ENCODE data around the gene PTPRJ.

PTPRJ gene

DNA sequence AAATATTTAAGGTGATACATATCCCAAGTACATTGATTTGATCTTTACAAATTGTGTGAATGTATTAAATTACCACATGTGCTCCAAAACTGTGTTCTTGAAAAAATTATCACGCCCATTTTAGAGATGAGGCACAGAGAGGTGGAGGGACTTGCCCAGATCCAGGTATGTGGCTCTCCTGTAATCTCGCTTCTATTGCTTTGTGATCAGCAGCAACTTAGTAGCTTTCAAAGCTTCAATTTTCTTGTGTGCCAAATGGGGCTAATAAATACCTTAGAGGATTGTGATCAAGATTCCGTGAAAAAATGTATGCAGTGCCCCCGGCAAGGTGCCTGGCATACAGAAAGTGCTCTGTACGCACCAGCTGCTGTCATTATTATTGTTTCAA is 18.0 kb downstream of the PTPRJ start:
- DNase-seq, result no peak

DNA sequence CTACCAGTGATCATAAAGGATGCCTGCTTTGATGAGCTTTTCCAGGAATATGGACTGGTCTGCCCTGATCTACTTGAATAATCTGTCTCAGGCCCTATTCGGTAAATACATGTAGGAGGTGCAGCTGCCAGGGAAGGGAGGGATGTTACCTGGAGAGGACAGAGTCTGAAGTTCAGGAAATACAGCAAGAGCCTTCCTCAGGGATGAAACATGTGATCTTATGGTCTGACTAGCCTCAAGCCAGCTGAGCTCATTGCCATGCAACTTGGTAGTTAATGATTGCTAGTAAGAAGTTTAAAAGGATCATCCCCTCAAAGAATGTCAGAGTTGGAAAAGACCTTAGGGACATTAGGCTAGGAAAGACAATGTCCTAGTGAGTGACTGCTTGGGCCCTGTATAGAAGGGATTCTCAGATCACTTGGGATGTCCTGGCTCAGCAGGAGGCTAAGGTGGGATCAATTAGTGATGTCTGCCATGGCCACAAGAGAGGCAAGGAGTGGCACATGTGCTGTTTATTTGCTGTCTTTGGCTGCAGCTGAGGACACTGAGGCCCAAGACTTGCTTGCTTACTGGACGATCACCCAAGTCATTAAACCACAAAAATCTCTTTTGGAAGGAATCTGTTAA is 18.5 kb downstream of the PTPRJ start:
- no peak for DNase-seq

DNA sequence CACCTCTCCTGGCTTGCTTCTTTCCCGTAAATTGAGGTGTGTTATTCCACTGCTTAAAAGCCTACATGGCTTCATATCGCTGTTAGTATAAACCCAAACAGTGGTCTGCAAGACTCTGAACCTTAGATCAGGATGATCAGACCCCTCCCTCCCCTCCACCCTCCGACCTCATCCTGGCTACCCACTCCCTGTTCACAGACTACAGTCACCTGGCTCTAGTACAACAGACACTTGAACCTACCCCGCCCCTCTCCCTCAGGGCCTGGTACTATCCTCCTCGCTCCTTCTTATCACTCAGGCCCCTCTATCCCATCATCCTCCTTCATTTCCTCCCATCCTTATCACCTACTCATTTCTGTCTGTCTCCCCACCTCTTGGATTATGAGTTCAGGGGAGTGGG is 20.1 kb downstream of the PTPRJ start:
- no peak for DNase-seq

DNA sequence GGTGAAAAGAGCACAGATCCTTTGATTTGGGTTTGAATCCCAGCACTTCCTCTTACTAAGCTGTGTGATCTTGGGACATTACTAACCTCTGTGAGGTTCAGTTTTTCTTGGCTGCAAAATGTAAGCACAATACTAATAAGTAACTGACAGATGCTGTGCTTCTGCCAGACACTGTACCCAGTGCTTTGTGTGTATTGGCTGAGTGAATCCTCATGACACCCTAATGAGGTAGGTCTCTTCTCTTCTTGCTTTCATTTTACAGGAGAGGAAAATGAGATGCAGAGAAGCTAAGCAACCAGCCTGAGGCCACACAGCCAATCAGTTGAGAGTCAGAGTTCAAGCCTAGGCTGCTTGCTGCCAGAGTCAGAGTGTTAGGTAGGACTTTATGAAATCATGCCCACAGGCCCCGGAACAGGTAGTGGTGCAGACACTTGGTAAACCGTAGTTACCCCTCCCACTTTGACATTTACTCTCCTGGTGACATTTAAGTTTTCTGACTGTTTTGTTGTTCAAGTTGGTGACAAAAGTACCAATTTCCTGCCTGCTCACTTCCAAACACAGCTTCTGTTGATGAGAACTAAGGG is 21.2 kb downstream of the PTPRJ start:
- no peak for DNase-seq

DNA sequence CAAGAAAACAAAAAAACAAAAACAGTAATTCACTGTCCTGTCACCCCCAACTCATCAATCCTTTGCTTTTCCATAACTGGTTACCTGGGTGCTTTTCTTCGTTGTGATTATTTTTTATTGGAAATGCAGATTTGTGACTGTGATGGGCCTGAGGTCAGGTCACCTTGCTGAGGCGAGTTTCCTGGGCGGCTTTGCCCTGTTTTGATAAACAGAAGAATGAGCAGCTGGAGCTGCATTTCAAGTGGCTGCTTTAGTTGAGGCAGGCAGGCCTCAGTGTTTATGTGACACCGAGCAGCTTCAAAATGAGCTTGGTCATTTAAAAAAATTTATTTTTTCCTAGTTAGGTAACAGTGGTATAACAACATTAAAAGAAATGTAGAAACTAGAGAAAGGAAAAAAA is 22.2 kb downstream of the PTPRJ start:
- no peak for DNase-seq

DNA sequence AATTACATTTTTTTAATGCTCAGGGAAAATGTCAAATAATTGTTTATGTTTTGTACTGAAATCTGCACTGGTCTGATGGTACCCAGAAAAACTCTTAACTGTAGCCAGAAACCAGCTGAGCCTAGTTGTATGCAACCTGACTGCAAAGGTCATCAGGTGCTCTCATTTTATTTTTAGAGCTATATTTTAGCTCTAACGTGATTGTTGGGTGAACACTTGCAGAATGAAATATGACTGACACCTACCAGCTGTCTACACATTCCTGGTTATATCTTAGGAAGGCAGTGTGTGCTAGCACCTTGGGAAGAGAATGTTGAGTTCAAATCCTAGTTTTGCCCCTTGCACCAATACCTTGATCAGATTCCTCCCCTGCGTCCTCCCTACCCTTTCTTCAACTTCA is 23.6 kb downstream of the PTPRJ start:
- DNase-seq, result no peak

DNA sequence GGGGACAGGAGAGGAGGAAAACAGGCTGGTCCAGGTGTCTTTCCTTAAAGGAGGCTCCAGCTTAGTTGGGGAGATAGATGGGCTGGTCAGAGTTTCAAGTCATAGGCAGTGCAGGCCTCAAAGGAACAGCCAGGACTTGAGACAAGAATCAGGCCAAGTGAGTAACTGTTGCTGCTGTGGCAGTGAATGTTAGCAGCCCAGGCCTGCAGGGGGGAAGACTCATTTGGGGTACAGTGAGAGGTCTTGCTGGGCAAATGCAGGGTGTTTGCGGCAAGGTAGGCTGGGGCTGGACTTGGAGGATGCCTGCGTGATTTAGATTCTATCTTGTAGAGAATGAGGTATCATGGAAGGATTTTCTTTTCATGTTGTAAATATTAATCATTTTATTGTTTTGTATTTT is 24.1 kb downstream of the PTPRJ start:
- no peak for DNase-seq

DNA sequence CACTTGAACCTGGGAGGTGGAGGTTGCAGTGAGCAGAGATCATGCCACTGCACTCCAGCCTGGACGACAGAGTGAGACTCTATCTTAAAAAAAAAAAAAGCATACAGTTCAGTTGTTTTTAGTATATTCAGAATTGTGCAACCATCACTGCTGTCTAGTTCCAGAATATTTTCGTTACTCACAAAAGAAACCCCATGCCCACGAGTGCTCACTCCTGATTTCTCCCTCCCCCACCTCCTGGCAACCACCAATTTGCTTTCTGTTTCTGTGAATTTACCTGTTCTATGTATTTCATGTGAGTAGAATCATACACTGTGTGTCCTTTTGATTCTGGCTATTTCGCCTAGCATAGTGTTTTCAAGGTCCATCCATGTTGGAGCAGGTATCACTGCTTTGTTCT is 24.8 kb downstream of the PTPRJ start:
- no peak for DNase-seq

DNA sequence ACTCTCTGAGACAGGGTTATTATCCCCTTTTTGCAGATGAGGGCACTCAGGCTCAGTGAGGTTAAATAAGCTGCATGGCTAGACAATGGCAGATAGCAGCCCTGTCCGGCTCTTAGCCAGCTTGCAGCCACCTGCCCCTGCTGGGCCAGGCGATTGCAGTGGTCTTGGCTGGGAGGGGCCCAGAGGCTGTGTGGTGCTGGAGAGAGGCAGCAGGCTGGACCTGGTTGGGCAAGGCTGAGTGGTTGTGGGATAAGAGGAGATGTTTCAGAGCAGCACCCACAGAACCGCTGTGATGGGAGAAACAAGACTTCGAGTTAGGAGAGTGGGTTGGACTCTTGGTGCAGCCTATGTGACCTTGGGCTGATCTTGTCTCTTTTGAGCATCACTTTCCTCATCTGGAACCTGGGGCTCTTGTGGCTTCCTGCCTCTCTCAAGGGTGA is 25.5 kb downstream of the PTPRJ start:
- no peak for DNase-seq

DNA sequence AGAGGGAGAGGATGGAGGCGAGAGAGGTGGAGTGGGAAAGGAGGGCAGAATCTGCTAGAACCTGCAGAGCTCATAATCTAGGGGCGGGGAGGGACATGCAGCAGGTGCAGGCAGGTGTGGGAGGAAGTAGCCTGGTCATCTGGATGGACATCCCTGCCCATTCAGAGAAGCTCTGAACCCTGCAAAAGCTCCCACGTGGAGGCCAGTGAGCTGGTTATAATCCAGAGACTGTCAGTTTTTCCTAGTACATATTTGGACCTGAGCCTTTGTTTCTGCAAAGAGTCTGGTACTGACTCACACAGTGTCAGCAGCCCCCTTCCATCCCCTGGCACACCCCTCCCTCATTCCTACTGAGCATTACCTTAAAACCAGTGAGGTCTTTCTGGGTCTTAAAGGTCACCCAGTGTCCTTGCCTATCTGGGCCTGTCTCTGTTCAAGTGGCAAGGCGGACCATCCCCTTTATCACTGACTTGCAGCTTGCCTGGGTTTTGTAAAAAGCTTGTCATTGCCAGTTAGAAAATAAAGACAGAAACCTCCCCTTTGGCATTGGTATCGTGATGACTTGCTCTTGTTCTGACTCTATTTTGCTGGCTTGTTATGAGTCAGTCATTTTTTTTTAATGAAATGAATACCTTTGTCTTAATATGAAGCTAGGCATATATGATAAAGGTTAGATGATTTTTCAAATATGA is 26.1 kb downstream of the PTPRJ start:
- DNase-seq, result no peak

DNA sequence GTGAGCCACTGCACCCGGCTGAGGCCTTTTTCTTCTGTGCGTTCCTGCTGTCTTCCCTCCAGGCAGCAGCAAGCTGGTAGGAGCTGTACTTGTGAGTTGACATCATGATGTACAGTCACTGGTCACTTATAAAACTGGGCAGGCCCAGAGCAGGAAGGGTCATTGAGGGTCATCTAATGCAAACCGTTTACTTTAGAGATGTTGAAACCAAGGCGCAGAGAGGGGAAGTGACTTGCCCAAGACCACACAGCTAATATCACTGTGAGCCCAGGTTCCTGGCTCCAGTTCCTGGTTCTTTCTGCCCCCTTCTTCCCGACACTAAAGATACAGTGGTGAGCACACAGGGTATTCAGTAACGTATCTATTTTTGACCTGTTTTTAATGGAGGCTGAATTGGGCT is 27.3 kb downstream of the PTPRJ start:
- DNase-seq, result no peak

DNA sequence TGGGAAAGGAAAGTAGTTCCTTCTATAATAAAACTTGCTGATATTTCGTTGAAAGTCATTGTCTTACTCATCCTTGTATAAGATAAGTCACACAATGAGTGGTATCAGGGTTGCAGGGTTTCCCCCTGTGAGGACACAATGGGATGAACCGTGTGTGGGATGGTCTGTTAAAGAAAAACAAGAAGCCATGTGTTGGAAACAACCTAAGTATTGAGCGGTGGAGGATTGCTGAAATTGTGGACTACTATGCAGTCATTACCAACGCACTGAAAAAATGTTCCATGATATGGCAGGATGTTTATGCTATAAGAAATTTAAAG is 28.6 kb downstream of the PTPRJ start:
- DNase-seq, result no peak

DNA sequence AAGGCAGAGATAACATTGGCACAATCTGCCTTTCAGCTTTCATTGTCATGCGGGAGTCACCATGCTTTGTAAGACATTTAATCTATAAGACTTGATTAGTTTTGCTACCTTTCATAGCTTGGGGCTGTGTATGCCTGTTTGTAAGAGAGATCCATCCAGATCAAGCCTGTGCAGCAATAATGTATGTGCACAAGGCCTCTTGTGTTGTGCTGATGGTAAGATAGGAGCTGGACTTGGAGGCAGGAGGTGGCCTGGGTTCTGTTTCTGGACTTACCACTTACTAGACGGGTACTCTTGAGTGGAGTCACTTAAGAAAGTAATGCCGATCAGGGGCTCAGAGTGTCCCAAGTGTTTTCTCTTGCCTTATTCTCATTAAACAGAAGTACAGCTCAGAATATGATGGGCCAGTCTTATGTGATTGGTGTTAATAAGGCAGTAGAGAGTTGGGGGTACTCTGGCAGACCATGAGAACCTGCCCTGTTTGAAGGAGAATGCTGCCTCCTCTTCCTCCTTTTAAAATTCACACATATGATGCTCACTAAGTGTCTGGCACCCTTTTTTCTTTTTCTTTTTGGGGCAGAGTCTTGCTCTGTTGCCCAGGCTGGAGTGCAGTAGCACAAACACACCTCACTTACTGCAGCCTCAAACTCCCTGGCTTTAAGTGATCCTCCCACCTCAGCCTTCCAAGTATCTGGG is 30.9 kb downstream of the PTPRJ start:
- no peak for DNase-seq

DNA sequence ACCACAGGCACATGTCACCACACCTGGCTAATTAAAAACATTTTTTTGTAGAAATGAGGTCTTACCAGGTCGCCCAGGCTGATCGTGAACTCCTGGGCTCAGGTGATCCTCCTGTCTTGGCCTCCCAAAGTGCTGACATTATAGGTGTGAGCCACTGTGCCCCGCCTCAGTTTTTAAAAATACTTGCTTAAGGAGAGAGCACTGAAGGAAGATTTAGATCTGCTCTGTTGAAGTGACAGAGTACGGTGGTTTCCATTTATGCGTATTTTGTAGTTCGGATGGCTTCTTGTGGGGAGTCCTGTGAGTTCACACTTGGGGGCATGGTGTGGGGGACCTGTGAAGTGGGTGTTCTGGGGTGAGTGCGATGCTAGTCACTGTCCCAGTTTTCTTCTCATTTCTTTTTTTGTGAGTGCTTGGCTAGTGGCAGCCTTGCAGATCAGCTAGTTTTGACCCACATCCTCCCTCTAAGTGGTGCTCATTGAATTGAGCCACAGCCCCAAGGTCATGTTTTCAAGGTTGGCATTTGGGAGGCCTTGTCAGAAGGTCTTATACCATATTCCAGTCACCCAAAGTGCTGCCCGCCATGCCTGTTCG is 31.5 kb downstream of the PTPRJ start:
- DNase-seq, result no peak

DNA sequence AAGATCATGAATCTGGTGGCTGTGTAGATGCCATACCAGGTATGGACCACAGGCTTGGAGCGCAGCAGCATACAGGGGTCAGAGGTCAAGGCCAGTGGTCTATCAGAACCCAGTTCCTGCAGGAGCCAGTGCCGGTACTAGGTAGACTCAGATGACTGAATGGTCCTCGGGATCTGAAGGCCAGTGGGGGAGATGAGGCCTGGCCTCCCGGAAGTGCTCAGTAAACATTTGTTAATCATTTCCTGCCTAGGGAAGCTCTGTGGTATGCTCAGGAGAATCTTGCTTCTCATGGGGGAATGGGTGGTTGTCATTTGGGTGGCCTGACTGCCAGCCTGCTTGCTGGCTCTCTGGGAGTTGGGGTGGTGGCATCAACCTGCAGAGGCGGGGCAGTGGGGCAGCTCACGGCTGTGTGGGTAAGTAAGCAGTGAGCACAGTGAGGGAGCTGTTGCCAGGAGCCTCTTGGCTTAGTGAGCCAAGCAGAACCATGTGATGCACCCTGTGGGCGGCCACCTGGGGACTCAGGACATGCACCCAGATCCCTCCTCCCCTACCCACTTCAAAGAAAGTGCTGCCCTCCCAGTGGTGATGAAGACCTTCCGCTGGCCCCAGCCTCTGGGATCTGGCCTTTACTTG is 33.0 kb downstream of the PTPRJ start:
- no peak for DNase-seq

DNA sequence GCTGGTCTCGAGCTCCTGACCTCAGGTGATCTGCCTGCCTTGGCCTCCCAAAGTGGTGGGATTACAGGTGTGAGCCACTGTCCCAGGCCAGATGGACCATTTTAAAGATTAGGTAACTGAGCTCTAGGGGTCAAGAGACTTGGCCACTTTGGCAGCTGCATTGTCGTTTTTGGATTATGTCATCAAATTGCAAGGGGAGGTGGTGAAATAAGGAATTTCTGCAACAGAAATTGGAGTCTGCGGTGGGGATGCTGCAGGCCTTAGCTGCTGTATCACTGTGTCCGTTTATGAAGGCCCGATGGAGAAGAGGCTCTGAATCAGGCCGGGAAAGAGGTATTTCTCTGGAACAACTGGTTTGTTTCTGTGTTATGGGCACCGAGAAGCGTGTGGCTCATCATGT is 34.6 kb downstream of the PTPRJ start:
- no peak for DNase-seq

DNA sequence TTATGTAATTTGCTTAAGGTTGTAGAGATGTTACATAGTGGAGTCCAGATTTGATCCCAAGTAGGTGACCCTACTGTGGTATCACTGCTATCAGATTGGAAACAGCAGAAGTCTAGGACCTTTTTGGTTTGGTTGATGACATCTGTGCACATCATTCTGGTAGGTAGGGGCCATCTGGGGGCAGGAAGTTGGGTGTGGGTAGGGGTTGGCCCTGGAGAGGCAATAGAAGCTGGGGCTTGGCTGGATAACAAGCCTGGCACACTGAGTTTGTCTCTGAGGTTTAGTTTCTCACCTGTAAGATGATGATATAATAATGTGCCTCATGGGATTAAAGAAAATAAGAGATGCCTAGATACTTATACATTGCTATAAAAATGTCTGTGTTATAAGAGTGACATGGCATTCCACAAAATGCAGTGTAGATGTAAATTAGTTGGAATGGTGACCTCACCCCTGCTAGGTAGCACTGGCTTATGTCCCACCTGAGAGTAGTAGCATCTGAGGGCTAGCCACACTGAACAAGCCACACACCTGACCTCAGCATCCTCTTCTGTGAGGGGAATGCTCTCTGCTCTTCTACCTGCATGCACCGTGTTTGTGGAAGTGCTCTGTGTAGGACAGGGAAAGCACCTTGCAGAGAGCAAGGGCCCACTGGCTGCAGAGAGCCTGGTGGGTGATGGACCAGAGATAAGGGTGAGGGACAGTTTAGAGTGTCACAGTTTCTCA is 36.9 kb downstream of the PTPRJ start:
- DNase-seq, result no peak

DNA sequence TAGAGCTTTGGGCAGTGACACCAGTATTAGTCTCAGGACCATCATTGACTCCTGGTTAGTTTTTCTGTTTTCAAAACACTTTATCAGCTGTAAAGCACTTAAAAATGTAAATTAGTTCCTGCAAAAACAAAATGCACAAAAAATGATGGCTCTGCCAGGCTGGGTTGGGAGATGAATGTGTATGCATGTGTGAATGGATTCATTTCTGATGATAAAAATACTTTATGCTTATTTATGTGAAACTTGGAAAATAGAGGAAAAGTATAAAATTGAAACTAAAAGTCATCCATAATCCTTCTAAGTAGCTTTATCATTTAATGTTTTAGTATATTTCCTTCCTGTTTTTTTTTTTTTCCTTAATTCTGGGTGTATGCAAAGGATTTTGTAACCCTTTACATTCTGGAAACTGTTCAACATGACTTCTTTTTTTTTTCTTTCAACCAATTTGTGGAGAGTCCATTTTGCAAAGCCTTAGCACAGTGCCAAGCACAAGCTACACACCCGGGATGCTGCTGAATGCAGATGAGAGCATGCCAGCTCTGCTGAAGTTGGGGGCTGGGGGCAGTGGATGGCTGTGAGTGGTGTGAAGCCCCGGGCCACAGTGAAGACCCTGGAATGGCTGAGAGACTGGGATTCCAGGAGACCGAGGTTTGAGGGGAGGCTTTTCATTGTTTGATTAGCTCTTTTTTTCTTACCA is 37.6 kb downstream of the PTPRJ start:
- DNase-seq, result no peak

DNA sequence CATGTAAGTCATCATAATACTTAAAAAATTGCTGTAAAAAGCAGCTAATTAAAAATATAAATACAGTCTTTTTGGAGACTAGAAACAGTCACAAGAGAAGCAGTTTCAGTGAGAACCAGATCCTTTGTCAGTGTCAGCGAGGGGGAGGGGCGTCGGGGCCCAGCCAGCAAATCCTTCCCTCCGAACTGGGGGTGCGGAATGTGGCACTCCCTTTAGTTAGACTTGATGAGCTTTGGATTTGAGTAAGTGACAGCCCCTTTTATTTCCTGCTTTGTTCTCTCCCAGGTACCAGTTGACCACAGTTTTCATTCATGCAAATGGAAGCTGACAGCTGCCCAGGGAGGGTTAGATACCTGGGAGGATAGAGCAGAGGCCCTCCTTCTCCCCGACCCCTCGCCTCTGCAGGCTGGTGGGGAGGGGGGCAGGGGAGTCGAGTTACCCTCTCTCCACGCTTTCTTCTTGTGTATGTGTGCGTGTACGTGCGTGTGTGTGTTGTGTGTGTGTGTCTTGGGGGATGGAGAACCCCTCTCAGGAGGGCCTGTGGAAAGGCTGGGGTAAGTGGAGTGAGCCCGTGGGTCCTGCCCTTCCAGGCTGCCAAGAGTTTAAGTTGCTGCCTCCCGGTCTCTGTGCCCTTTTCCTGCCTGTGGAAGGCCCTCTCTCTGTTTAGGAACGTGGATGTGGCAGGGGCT is 38.3 kb downstream of the PTPRJ start:
- peak; percentile 7 for DNase-seq

DNA sequence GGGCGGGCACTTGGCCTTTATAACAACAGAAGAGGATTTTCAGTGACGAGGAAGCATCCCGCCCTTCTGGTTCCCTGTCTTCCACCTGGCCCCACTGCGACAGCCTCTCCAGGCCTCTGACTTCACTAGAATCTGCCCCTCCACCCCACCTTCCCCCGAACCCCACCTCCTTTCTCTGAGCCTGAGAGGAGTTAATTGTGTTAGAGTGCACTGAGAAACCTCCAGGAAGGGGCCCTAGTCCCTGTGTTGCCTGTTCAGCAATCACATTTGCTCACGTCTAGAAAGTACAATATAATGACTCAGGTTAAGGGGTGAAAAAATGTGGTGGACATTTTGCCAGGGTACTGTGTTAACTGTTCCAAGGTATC is 38.8 kb downstream of the PTPRJ start:
- DNase-seq, result no peak

DNA sequence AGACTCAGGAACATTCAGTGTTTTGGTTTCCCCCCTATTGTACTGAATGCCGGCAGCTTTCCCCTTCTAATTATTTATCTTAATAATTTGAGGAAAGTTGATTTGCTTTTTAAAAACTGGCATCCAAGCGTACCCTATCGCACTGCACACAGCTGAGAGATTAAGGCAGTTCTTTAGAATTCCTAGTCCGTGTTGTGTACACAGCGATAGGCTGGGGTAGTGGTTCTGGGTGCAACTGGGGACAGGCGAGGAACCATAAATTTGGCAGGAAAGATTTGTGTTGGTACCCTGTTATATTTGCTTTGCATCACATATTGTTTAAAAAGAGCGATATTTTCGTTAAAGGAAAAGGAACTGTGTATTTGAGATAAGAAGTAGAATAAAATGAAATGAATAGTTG is 39.2 kb downstream of the PTPRJ start:
- no peak for DNase-seq
